Right lobe of liver (tissue), 4 donors: ENCODE results near the gene CEACAM19.

Source experiments
- CTCF ChIP-seq, 4 donors: fragments of 200-600 bp in 3 of 4; fragments of 450-650 bp in 1 of 4; IDR thresholded peaks; one replicate each; pipeline versions ENCODE4 v1.5.1 to v1.8.0; 2016 to 2022; ENCODE audit warnings: antibody characterized with exemption in 4 of 4, mild to moderate bottlenecking in 2 of 4
- POLR2A ChIP-seq: fragments of 450-650 bp; IDR thresholded peaks from one replicate; pipeline ENCODE4 v1.6.1; 2017; ENCODE audit warnings: antibody characterized with exemption, mild to moderate bottlenecking
- donor health status: DM: no; HTN: no; CAD: no.
- donor health status: DM: no; HTN: no; CAD: no.
- donor health status: DM: no; HTN: yes; CAD: no.

DNA sequence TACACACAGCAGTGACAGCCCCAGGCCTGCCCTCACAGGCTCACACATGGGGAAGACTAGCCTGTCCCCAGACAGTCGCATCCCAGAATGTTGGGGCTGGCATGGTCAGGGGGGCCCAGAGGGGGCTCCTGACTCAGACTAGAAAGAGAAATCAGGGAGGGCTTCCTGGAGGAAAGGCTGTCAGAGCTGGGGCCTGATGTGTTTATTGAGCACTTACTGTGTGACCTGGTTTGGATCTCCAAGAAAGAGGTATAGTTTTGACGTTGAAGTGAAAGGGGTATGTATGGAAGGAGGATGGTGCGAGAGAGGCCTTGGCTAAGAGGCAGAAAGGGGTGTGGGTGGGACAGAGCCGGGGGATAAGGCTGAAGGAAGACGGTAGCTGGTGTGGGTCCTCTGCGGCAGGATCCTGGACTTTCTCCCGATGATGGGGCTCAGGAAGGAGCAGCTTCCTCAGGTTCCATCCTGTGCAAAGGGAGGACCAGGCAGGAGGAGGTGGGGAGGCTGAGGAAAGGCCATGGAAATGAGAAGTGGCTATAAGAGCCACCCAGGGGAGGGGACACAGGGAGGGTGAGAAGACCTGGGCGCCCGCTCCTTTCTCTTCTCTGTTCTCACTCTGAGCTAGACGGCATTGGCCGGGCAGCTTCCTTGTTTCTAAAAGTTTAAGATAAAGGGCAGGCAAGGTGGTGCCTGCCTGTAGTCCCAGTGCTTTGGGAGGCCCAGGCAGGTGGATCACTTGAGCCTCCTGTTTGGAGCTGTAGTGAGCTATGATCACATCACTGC, 61.1 kb downstream of the CEACAM19 start:
- TF ChIP-seq POLR2A: no peak
- no peak for TF ChIP-seq CTCF (IDR thresholded peaks at IDR 0.05)
